ENCODE measurements around the gene NCOA7. TPM values are rescaled to one million over a fixed set of nuclear protein-coding genes. Genes with fewer than 3 reads are reported as not detected.
A peak's percentile ranks its signal among the peaks of the same experiment; 100 is the strongest.
"Not testable (repeated sequence)": the region's sequence is repeated elsewhere in the genome, so short reads cannot be mapped to it uniquely, and the experiment has no call there.

The NCOA7 gene
- total and polyA plus RNA-seq, 8 donors, result 7.4 to 66.7 (median 14.1) TPM

DNA sequence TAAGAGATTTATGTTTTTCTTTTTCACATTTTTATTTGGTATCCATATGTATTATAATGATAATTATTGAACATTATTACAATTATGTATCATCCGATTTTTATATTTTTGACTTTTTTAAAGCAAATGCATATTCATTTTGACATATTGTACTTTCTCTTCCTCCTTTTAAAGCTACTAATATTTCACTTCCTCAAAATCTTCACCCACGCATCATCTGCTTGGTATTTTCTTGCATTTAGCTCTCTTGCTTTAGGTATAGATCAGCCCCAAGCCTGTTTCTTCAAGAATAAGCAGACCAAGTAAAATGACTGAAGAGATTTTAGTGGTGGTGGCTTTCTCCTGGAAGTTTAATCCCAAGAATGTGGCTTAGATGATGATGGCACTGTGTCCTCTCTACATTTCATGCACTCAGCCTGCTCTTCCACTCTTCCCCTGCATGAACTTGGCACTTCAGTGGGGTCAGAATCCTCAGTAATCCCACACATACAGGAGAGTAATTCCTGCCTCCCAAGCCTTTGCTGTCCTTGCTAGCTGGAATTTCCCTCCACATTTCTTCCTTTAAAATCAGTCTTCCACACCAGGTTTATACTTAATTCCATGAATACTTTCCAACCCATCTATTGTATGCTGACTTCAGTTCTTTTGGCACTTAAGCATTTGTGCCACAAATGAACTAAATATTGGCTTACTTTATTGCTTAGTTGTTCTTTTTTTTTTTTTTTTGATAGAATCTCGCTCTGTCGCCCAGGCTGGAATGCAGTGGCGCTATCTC, 8.2 kb downstream of the NCOA7 start:
- H3K27ac ChIP-seq, result no peak overlapping the region
- 88% methylated on average over 5 of the region's 5 CpGs for WGBS, 2 donors
- FAIRE-seq (peak; percentile 45), DNase-seq (no peak), ATAC-seq (peak in 2 of 4 donors; percentile 38 to 47)
- H3K36me3 ChIP-seq, result no peaks in the 10 kb centered on the region
- H3K9me3 ChIP-seq, result no peaks in the 10 kb centered on the region
- H3K4me1 ChIP-seq, result peaks cover 0 to 14% (median 12%) of the 10 kb centered on the region in 3 donors
- intact Hi-C loops (cut with DNase I), result no loop called here
- no peak overlapping the region for H3K4me3 ChIP-seq
- TF ChIP-seq, protein P1, sequence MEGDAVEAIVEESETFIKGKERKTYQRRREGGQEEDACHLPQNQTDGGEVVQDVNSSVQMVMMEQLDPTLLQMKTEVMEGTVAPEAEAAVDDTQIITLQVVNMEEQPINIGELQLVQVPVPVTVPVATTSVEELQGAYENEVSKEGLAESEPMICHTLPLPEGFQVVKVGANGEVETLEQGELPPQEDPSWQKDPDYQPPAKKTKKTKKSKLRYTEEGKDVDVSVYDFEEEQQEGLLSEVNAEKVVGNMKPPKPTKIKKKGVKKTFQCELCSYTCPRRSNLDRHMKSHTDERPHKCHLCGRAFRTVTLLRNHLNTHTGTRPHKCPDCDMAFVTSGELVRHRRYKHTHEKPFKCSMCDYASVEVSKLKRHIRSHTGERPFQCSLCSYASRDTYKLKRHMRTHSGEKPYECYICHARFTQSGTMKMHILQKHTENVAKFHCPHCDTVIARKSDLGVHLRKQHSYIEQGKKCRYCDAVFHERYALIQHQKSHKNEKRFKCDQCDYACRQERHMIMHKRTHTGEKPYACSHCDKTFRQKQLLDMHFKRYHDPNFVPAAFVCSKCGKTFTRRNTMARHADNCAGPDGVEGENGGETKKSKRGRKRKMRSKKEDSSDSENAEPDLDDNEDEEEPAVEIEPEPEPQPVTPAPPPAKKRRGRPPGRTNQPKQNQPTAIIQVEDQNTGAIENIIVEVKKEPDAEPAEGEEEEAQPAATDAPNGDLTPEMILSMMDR (IDR thresholded peaks at IDR 0.05), result no peak
- H3K27me3 ChIP-seq, result no peaks in the 10 kb centered on the region

- Histone ChIP-seq H3K27me3 (no peaks in the 10 kb centered on the region), H3K36me3 (no peaks in the 10 kb centered on the region), H3K4me3 (no peak overlapping the region), H3K4me1 (peaks cover 0 to 12% (median 11%) of the 10 kb centered on the region in 3 donors), H3K27ac (peak overlapping the region in 1 of 4 donors; percentile 47), H3K9me3 (no peaks in the 10 kb centered on the region)
- intact Hi-C loops (cut with DNase I), result no loop called here
- TF ChIP-seq, protein P1 (IDR thresholded peaks at IDR 0.05), result no peak
- no peak for DNase-seq
- ATAC-seq, result no peak
- FAIRE-seq, result no peak
- 87 to 90% methylated on average over 2 of the region's 2 CpGs for WGBS, 2 donors
These were observed 11.6 kb downstream of the NCOA7 start for GRCh38 chr6:125802383-125802782.

DNA sequence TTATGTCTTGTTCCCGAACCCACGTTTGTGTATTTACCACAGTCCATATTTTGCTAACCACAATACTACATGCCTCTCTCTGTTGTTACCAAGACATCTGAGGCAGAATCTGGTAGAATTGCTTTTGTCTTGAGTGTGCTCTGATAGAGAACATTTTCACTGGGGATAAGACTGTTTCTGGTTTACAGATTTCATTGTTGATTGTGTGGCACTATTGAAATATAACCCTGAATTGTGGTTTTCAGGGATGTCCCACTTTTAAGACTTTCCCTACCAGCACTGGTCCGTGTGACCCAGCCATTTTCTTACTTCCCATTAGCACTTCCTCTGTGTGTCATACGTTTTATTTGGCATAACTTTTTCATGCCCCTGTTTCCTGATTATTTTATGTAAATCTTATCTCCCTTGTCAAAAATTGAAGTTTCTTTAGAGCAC, 12.2 kb downstream of the NCOA7 start:
- Histone ChIP-seq H3K4me1 (peaks cover 0 to 11% (median 8%) of the 10 kb centered on the region in 3 donors), H3K4me3 (no peak overlapping the region), H3K27me3 (no peaks in the 10 kb centered on the region), H3K36me3 (no peaks in the 10 kb centered on the region), H3K27ac (peak overlapping the region in 2 of 4 donors; percentile 42 to 47), H3K9me3 (no peaks in the 10 kb centered on the region)
- intact Hi-C loops (cut with DNase I), result no loop called here
- TF ChIP-seq, protein P1 (IDR thresholded peaks at IDR 0.05), result no peak
- ATAC-seq (peak; percentile 58 to 72 (median 64)), DNase-seq (no peak), FAIRE-seq (no peak)
- 42% methylated on average over 4 of the region's 4 CpGs for WGBS, 2 donors

DNA sequence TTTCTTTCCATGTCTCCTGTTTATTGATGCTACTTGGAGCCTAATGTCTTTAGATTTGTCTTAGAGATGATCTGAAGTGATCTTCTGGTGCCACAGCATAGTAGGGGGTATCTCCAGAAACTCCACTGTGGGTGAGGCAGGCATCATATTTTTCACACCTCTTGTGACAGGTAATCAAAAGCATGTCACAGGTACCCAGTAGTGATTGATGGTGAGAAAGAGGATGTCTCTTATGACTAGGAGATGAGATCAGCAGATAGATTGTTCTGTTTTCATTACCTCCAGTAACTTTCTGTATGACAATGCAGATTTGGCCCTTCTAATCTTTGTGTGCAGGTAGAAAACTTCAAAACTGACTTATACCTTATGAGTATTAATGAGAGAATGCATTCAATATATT, 13.5 kb downstream of the NCOA7 start:
- FAIRE-seq (no peak), ATAC-seq (no peak), DNase-seq (no peak)
- H3K4me1 ChIP-seq, result peaks cover 0 to 11% (median 8%) of the 10 kb centered on the region in 3 donors
- H3K4me3 ChIP-seq, result no peak overlapping the region
- H3K27me3 ChIP-seq, result no peaks in the 10 kb centered on the region
- TF ChIP-seq, protein P1 (IDR thresholded peaks at IDR 0.05), result no peak
- no peak overlapping the region for H3K27ac ChIP-seq
- intact Hi-C loops (cut with DNase I), result no loop called here
- H3K9me3 ChIP-seq, result no peaks in the 10 kb centered on the region
- no peaks in the 10 kb centered on the region for H3K36me3 ChIP-seq

DNA sequence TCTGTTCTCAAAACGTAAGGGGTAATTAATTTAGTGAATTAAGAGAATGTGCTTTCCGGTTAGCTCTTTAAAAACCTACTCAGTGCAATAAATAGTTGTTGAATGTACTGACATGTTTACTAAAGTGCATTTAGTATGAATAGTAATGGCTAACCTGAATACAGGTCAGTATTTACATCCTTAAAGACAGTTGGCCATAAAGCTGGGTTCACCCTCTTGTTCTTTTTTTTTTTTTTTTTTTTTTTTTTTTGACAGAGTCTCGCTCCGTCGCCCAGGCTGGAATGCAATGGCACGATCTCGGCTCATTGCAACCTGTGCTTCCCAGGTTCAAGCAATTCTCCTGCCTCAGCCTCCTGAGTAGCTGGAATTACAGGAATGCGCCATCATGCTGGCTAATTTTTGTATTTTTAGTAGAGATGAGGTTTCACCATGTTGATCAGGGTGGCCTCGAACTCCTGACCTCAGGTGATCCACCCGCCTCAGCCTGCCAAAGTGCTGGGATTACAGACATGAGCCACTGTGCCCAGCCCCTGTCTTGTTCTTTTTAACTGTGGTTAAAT, 14.2 kb downstream of the NCOA7 start:
- intact Hi-C loops (cut with DNase I); FAIRE-seq; H3K9me3 ChIP-seq; H3K27me3 ChIP-seq; DNase-seq; H3K4me3 ChIP-seq; H3K27ac ChIP-seq; ATAC-seq; H3K36me3 ChIP-seq: not testable (repeated sequence)
- peaks cover 0 to 11% (median 8%) of the 10 kb centered on the region in 3 donors for H3K4me1 ChIP-seq
- 93 to 95% methylated on average over 10 of the region's 10 CpGs for WGBS, 2 donors

Measured in pancreas (tissue), 10 donors.